GM21717 (cell line): ENCODE results near the gene JSRP1.

Experiments
- ATAC-seq: cut with Tn5 transposase; IDR thresholded peaks from one replicate; pipeline ENCODE4 v1.9.1; 2021; ENCODE audit warnings: mild to moderate bottlenecking, moderate library complexity; ENCODE audit not compliant: unreplicated experiment

The JSRP1 gene

GRCh38 chr19:2216361-2217225 is 39.6 kb downstream of the JSRP1 start:
- ATAC-seq, result no peak

GRCh38 chr19:2215281-2215751 is 40.9 kb downstream of the JSRP1 start:
- no peak for ATAC-seq

GRCh38 chr19:2214251-2214650 is 42.0 kb downstream of the JSRP1 start:
- no peak for ATAC-seq

- no peak for ATAC-seq
Measured at GRCh38 chr19:2213799-2214198, 42.4 kb downstream of the JSRP1 start.

- no peak for ATAC-seq
Measured at GRCh38 chr19:2212861-2213711, 43.1 kb downstream of the JSRP1 start.

- ATAC-seq, result no peak
Measured at GRCh38 chr19:2210987-2211740, 45.1 kb downstream of the JSRP1 start.

GRCh38 chr19:2210206-2210605 is 46.0 kb downstream of the JSRP1 start:
- ATAC-seq, result no peak

- no peak for ATAC-seq
Measured at GRCh38 chr19:2209408-2209807, 46.8 kb downstream of the JSRP1 start.

- ATAC-seq, result no peak
Measured at GRCh38 chr19:2208975-2209374, 47.2 kb downstream of the JSRP1 start.

GRCh38 chr19:2207991-2208860 is 48.0 kb downstream of the JSRP1 start:
- ATAC-seq, result no peak

GRCh38 chr19:2207008-2207407 is 49.2 kb downstream of the JSRP1 start:
- no peak for ATAC-seq

- ATAC-seq, result no peak
Measured at GRCh38 chr19:2202366-2202765, 53.9 kb downstream of the JSRP1 start.
